Left cardiac atrium (tissue), 4 donors: ENCODE data around the gene ARMC7. TPM values are rescaled to one million over a fixed set of nuclear protein-coding genes. Genes with fewer than 3 reads are reported as not detected.
"Not testable (repeated sequence)": the region's sequence is repeated elsewhere in the genome, so short reads cannot be mapped to it uniquely, and the experiment has no call there.

Source experiments
- ATAC-seq, 2 donors: fragments of 200-7000 bp; cut with Tn5 transposase; one replicate each; pipeline ENCODE4 v1.9.1; 2020; ENCODE audit warnings: mild to moderate bottlenecking in 2 of 2, moderate library complexity in 2 of 2
- DNase-seq: peaks from one replicate; pipeline ENCODE4 v3.0.0-alpha.2; 2020
- intact Hi-C, 2 donors: fragments of 100-400 bp; cut with DNase I; formaldehyde crosslinking; loops; one replicate each; pipeline versions ENCODE4 v1.14.1 to v1.15.1; 2022 to 2023
- total RNA-seq, 2 donors: library from RNA; stranded (reverse); fragmentation: NEBNext Ultra II Directional; extraction: Animal tissue kit (Norgen Biotek cat#: 25700); gene quantifications; one replicate each; pipeline ENCODE4 v1.2.1, GENCODE V29; 2021
- donor health status: DM: no; HTN: yes; CAD: no.
- donor health status: DM: no; HTN: yes; CAD: no; lungs with severe emphysema.
- donor health status: DM: yes; HTN: yes; CAD: no.
- donor health status: Dilated cardiomyopathy.

The ARMC7 gene
- total RNA-seq, 2 donors from 2014 or later = 5.8 to 6.7 TPM

DNA sequence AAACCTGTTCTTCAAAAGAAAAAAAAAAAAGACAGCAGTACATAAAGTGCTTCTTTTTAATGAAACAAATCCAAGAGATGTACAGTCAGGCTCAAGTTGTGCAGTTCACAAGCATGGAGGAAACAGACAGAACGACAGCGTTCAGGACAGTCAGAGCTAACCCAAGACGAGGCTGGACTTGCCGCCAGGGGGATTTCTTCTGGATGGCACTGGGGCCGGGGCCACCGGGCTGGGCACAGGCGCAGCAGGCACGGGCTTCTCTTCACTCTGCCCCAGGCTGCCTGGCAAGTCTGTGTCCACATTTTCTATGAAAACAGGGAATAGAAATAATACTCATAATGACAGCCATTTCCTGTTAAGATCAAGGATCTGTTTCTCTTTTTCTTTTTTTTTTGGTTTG lies 26.2 kb downstream of the ARMC7 start:
- DNase-seq = no peak
- no peak for ATAC-seq
- intact Hi-C loops = no loop called here

GRCh38 chr17:75137762-75138161 lies 28.0 kb downstream of the ARMC7 start:
- intact Hi-C loops, DNase-seq, ATAC-seq: not testable (repeated sequence)

GRCh38 chr17:75138519-75138918 lies 28.8 kb downstream of the ARMC7 start:
- no peak for DNase-seq
- ATAC-seq = no peak
- intact Hi-C loops = no loop called here

DNA sequence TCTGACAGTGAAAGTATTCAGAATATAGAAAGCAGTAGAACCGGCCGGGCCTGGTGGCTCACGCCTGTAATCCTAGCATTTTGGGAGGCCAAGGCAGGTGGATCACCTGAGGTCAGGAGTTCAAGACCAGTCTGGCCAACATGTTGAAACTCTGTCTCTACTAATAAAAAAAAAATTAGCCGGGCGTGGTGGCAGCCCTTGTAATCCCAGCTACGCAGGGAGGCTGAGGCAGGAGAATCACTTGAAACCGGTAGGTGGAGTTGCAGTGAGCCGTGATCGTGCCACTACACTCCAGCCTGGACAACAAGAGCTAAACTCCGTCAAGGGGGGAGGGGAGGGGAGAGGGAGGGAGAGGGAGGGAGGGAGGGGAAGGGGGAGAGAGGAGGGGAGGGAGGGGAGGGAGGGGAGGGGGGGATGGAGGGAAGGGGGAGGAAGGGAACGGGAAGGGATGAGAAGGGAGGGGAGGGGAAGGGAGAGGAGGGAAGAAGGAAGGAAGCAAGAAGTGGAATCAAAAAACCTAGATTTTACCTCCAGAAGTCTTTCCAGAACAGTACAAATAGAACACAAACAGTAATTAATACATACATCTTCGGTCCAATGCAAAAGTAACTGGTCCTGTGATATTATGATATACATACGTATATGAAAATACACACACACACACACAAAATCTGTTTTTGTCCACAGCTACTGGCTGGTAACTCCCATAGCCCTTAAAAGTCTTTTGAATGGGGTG lies 32.6 kb downstream of the ARMC7 start:
- intact Hi-C loops = no loop called here
- DNase-seq = no peak

DNA sequence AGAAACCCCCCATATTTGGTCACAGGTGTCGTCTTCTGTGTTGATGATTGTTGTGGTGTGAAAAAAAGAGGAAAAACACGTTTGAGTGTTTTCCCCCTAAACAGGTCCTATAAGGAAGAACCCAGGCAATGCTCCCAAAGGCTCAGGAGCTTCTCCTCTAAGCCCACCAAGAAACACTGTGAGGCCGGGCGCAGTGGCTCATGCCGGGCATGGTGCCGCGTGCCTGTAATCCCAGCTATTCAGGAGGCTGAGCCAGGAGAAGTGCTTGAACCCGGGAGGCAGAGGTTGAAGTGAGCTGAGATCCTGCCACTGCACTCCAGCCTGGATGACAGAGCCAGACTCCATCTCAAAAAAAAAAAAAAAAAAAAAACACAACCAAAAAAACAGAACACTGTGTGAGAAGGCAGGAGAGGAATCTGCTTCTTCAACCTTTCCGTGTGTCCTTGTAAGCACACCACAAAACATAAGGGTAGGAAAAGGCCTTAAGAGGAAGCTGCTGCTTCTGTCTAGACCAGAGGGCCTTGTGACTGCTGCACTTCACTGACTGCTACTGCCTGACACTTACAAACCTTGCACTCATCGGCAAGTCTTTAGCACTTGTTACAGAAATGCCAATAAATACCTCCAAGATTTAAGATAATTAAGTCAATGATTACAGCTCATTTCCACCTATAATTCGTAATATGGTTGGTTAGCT lies 35.2 kb downstream of the ARMC7 start:
- intact Hi-C loops = no loop called here
- no peak for DNase-seq
- no peak for ATAC-seq

More for the DNA sequence above, 32.6 kb downstream of the ARMC7 start:
- ATAC-seq = no peak

GRCh38 chr17:75146592-75146991 lies 36.8 kb downstream of the ARMC7 start:
- ATAC-seq (no peak), DNase-seq (no peak)
- intact Hi-C loops = no loop called here

- peak in 1 of 2 donors; percentile 30 for ATAC-seq
- DNase-seq = no peak
- intact Hi-C loops = no loop called here
Measured at GRCh38 chr17:75147878-75148546, 38.2 kb downstream of the ARMC7 start.

DNA sequence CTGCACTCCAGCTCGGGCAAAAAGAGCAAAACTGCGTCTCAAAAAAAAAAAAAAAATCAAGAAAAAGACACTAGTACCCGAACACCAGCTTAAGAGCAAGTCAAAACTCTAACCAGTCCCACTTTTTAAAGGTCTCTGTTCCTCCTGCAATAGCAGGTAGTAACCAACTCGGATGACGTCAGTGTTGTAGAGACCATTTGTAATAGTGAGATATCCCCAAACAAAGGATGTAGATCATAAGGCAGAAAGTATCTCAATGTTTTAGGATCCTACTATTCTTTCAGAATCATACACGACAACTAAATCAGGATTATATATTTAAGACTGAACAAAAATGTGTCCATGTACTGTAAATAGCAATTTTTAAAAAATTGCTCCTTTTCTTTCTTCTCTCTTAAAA lies 42.2 kb downstream of the ARMC7 start:
- intact Hi-C loops = no loop called here
- DNase-seq = no peak
- no peak for ATAC-seq

GRCh38 chr17:75152523-75152921 lies 42.8 kb downstream of the ARMC7 start:
- no peak for ATAC-seq
- no peak for DNase-seq
- intact Hi-C loops = no loop called here

GRCh38 chr17:75152922-75153779 lies 43.4 kb downstream of the ARMC7 start:
- intact Hi-C loops = no loop called here
- ATAC-seq (peak in 1 of 2 donors; percentile 16), DNase-seq (no peak)

GRCh38 chr17:75153780-75154194 lies 44.0 kb downstream of the ARMC7 start:
- intact Hi-C loops = no loop called here
- DNase-seq (no peak), ATAC-seq (no peak)

DNA sequence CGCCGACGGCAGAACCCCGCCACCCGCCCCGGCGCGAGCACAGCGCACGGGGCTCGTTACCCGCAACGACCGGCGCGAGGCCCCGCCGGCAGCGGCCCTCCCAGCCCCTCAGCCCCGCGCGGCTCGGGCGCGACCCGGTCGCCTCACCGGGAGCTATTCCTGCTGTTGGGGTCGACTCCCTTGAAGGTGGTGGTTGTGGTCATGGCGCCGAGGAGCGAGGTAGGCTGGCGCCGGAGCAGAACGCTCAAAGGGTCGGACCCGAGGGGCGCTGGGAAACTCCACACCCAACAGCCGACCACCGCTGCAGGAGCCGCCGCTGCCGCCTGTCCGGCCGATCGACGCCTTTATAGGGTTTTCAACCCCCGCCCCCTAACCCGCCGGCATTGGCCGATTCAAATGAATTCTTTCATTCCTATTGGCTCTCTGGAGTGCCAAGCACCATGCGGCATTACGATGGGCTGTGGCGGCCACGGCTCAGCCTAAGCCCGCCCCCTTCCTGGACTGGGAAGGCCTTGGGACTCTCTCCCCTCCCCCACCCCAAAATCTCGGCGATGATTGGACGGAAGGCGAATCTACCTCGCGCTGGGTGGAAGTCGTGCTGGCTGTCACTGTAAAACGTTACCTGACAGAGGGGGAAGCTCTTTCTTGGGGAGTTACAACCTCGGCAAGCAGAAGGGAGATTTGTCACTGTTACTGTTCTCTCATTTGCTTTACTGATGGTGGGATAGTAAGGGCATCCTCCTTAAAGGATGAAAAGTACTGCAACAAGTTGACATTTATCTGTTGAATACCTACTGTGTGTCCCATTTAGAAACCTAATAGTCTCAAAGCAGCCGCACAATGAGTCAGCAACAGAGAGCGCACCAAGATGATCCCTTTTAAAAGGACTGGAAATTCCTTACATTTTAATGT lies 44.7 kb downstream of the ARMC7 start, which contains the start of gene JPT1:
TSS of gene JPT1 (minus strand) at position 318 of the 912 bp plus-strand sequence. CDS start at position 203, 115 bp downstream.
- intact Hi-C loops = no loop called here
- DNase-seq (peak; percentile 99), ATAC-seq (peak; percentile 100)

GRCh38 chr17:75155191-75155601 lies 45.4 kb downstream of the ARMC7 start:
- intact Hi-C loops = no loop called here
- DNase-seq (no peak), ATAC-seq (no peak)

DNA sequence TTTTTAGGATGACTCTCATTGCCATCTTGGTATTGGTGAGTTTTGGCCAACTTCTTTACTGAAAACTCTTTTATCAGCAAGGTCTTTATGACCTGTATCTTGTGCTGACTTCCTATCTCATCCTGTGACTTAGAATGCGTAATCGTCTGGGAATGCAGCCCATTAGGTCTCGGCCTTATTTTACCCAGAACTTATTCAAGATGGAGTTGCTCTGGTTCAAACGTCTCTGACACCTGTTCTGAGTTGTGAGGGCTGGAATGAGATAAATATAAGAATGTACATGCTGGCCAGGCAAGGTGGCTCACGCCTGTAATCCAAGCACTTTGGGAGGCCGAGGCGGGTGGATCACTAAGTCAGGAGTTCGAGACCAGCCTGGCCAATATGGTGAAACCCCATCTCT lies 48.7 kb downstream of the ARMC7 start:
- DNase-seq, ATAC-seq, intact Hi-C loops: not testable (repeated sequence)

- intact Hi-C loops = no loop called here
- DNase-seq (no peak), ATAC-seq (no peak)
Measured at GRCh38 chr17:75159196-75160031, 49.6 kb downstream of the ARMC7 start.

GRCh38 chr17:75160211-75160610 lies 50.4 kb downstream of the ARMC7 start:
- DNase-seq (no peak), ATAC-seq (no peak)
- intact Hi-C loops = no loop called here

DNA sequence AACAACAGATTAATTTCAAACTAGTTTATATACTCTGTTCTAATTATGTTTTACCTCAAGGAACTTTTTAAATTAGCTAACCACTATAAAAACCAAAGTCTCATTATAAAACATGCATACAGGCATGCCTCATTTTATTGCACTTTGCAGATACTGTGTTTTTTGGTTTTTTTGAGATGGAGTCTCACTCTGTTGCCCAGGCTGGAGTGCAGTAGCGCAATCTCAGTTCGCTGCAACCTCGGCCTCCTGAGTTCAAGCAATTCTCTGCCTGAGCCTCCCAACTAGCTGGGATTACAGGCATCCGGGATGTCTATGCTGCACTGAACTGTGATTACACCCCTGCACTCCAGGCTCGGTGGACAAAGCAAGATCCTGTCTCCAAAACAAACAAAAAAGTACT lies 53.3 kb downstream of the ARMC7 start:
- ATAC-seq = no peak
- intact Hi-C loops = no loop called here
- no peak for DNase-seq
